ENCODE results near the gene HRK. TPM values are rescaled to one million over a fixed set of nuclear protein-coding genes. Genes with fewer than 3 reads are reported as not detected.

HRK gene
- total RNA-seq, 1 donor from 2014 or later, result not detected

DNA sequence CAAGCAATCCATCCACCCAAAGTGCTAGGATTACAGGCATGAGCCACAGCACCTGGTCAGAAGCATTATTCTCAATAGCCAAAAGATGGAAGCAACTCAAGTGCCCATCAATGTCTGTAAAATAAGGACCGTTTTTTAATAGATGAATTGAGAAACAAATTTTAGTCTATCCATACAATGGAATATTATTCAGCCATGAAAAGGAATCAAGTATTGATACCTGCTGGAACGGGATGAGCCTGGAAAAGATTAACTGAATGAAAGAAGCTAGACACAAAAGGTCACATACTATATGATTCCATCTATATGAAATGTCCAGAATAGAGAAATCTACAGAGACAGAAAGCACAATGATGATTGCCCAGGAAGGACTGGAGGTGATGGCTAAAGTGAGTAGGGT, 20.4 kb upstream of the HRK start:
- intact Hi-C loops (cut with micrococcal nuclease), result no loop called here

DNA sequence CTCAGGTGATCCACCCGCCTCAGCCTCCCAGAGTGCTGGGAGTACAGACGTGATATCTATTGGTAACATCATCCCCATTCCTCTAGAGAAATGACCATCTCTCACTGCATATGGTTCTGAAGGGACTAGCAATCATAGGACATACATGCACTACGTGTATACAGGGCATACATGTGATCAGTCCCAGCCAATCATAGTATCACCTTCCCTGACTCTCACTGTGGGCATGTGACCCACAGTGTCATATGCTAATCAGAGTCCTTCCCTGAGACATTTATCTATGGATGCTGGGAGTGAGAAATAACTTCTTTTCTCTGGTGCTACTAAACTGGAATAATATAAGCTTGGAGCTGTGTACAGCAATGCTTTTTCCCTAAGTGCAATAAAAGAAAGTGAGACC, 17.4 kb upstream of the HRK start:
- intact Hi-C loops (cut with micrococcal nuclease), result no loop called here

DNA sequence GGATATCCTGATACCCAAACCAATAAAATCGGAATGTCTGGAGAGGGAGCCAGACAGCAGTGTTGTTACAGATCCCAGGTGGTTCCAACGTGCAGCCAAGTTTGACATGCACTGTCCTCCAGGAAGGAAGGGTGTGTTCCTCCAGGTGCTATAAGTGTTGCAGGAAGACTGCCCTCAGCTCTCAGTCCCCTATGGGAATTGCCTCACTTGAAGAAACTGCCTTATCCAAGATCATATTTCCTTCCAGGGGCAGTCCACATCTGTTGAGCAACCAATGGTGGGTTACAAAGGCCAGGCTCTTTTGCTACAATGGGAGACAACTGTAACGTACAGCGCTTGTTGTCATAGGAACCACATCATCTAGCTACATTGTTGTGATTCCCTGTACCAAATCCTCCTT, 16.2 kb upstream of the HRK start:
- intact Hi-C loops (cut with micrococcal nuclease), result no loop called here

DNA sequence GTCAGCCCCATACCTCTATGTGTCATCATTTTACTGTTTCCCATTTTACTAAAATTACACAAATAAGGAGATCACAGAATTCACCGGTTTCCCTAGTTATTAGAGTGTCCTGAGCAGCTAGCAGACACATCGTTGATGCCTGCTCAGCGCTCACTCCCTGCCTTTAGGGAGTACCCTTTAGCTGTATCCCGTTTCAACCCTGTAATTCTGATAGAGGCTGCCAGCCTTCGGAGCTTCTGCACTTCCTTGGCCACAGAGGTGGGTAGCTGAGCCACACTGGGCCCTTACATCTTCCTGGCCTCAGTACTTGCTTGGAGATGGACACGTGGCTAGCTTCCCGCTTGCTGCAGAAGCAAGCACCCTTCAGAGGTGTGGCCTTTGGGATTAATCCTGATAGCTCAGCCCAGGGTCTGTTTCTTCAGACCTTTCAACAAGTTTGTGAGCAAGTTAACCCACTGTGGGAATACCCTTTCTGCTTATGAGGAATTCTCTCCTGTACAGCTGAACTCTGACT, 15.2 kb upstream of the HRK start:
- intact Hi-C loops (cut with micrococcal nuclease), result no loop called here

DNA sequence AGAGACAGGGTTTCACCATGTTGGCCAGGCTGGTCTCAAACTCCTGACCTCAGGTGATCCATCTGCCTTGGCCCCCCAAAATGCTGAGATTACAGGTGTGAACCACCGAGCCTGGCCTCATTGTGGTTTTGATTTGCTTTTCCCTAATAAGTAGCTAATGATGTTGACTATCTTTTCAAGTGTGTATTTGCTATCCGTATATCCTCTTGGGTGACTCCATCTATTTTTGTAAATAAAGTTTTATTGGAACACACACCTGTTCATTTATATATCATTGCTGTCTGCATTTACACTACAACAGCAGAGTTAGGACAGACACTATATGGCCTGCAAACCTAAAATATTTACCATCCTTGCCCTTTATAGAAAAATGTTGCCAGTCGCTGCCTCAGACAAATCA, 13.7 kb upstream of the HRK start:
- intact Hi-C loops (cut with micrococcal nuclease), result no loop called here

DNA sequence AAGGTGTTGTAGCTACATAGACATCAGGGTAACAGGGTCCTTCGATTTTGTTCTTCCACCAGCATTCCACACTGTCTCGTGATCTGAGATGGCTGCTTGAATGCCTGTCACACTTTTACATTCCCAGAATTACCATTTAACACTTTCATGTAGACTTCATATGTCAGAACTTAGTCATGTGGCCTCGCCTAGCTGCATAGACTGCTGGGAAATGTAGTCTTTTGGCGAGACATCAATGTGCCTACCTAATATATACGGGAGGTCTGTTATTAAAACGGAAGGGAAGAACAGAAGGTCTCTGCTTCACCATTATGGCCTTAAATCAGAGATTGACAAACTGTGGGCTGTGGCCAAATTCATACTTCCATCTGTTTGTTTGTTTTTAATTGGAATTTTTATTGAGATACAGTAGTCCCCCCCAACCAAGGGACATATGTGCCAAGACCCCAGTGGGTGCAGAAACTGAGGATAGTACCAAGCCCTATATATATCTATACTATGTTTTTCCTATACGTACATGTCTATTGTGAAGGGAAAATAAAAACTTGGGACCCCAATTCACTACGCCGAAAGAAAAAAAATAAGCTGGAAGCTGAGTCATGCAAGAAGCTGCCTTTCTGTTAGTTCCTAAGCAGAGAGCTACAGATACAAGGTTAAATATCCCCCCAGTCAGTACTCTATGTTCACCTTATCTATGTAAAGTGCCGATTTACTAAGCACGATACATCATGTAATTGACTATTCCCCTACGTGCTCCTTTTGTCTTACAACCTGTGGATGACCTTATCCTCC, 11.3 kb upstream of the HRK start:
- intact Hi-C loops (cut with micrococcal nuclease), result no loop called here

DNA sequence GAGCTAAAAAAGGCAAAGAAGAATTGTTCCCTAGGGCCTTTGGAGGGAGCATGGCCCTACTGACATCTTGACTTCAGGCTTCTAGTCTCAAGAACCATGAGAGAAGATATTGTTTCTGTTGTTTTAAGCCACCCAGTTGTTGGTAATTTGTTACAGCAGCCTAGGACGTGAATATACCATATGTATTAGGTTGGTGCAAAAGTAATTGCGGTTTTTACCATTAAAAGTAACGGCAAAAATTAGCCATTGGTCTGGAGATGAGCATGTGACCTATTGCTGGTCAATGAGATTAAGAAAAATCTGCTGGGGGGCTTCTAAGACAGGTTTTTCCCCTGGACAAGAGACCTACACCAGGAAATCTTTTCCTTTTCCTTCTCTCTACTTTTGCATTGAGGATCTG, 9.8 kb upstream of the HRK start:
- intact Hi-C loops (cut with micrococcal nuclease), result no loop called here

DNA sequence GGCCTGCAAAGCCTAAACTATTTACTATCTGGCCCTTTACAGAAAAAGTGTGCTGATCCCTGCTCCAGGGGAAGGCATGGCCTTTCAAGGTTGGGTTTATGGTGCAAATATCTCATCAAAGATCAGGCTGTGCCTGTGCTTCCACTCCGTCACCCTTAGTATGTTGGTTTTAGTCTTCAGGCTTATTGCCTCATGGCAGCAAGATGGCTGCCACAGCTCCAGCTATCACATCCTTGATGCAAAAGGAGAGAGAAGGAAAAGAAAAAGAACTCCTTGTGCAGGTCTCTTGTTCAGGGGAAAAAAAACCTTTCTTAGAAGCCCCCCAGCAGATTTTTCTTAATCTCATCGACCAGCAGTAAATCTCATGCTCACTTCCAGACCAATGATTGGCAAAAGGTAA, 9.1 kb upstream of the HRK start:
- intact Hi-C loops (cut with micrococcal nuclease), result no loop called here

DNA sequence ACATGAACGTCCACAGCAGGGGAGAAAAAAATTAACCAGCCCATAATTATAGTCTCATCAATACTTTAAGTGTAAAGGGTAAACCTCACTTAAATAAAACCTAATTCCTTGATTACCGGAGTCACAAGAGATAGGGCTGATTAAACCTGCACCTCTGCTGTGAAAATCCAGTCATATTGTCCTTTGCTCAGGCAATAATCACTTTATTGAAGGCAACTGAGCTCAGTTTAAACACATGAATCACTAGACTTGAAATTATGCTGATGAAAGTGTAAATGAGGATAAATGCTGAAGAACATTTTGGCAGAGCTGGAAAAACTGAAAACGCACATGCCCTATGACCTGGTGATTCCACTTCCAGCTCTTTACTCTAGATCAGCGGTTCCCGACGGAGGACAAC, 6.7 kb upstream of the HRK start:
- intact Hi-C loops (cut with micrococcal nuclease), result no loop called here

DNA sequence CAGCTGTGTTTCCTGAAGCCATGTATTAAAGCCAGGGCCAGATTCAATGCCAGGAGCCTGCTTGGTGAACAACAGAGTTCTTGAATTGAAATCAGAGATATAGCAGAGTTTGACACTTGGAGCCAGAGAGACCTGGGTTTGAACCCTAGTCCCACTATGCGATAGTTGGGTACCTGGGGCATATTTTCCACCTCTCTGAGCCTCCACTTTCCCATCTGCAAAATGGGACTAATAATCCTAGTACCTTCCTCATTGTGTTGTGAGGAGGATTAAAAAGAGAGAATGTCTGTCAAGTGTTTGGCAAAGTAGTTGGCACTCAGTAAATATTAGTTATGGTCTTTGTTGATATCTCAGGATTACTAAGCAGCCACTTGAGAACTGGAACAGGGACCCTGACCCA, 6.0 kb upstream of the HRK start:
- intact Hi-C loops (cut with micrococcal nuclease), result no loop called here

DNA sequence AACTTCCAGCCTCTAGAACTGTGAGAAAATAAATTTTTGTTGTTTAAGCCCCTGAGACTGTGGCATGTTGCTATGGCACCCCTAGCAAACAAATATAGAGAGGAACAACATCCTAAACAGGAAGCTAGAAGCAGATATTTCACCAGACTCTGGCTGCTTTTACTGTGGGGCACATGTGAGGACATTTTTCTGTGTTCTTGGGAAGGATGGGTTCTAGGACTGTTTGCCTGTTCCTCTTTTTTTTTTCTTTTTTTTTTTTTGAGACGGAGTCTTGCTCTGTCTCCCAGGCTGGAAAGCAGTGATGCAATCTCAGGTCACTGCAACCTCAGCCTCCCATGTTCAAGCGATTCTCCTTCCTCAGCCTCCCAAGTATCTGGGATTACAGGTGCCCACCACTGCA, 4.2 kb upstream of the HRK start:
- intact Hi-C loops (cut with micrococcal nuclease), result no loop called here

DNA sequence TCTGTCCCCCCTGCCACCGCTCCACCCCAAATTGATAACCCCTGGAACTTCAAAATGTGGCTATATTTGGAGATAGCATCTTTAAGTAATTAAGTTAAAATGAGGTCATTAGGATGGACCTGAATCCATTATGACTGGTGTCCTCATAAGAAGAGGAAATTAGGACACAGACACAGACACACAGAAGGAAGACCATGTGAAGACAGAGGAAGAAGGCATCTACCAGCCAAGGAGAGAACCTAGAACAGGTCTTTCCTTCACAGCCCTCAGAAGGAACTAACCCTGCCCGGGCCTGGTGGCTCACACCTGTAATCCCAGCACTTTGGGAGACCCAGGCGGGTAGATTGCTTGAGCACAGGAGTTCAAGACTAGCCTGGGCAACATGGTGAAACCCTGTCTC, 3.6 kb upstream of the HRK start:
- intact Hi-C loops (cut with micrococcal nuclease), result no loop called here

DNA sequence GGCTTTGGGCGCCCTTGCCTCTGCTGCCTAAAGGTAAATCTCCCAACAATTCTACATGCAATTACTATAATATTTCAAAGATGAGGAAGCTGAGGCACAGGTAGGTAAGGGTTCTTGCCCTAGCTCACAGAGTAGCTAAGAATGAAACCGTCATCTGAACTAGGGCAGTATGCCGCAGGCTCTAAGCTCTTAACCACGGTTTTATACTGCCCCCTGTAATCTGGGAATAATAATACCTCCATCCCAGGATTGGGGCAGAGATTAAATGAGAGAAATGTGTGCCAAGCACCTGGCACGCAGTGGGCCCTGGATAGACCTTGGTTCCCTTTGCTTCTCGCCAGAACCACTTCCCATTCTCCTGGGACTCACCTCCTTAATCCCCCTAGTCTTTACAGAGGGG, 1.5 kb upstream of the HRK start:
- intact Hi-C loops (cut with micrococcal nuclease), result no loop called here

DNA sequence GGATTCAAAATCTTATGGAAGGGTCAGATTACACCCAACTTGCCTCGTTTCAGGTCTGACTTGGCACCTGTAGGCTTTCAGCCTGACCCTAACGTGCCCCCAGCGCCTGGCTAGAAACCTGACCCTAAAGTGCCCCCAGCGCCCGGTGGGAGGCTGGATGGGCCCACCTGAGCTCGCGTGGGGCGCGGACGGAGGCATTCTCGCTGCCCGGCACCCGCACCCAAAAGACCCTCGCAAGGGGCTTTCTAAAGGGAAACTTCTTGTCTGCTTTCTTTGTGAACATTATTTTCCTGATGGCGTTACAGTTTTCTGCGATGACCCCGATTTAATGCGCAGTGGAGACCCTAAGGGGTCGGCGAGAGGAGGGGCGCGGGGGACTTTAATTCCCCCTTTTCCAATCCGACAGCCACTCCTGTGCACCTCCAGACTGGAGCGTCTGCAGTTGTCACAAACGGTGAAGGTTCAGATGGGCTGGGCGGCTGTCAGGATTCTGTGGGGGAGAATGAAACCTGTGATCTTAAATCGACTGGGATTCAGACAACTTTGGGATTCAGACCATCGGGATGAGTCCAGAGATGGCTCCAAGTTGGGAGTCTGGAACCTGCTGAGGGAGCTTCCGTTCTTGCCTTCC, 751 bp upstream of the HRK start:
- intact Hi-C loops (cut with micrococcal nuclease), result no loop called here

DNA sequence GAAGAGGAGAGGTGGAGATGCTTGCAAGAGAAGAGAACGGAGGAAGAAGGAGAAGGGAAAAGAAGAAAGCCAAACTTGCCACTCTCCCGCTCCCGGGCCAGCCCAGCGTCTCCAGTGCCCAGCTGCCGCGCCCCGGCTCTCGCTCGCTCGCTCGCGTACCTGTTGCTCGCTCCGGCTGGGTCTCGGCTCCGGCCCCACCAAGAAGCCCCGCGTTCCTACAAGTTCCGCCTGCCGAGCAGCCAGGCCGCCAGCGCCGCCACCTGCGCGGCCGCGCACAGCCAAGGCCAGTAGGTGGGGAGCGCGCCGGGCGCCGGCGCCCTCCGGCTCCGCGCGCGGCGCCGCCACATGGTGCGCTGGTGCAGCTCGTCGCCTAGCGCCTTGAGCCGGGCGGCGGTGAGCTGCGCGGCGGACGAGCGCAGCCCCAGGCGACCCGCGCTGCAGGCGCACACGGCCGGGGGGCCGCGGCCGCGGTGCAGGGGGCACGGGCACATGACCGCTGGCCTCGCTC, 370 bp downstream of the HRK start:
- intact Hi-C loops (cut with micrococcal nuclease), result no loop called here

DNA sequence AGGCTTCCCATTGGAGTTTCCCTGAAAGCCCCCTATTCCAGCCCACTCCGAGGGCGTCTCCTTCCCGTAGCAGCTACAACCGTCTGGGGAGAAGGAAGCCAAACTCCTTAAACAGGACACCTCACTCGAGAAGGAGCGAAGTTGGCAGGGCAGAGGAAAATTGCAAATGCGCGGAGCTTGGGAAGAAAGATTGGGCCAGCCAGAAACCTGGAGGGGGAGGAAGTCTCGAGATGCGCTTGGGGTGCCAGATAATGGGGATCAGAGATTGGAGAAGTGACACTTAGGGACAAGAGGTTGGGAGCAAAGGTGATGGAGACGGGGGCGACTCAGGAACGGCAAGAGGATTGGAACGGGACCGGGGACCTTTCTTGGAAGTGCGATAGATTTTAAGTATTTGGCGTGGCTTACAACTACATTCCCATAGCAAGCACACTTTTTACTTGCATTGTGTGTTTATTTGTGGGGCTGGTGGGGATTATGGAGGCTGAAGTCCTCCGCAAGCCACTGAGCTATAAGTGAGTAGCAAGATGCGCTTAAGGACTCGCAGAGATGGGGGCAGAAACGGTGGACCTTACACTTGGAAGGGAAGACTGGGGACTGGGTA, 926 bp downstream of the HRK start:
- intact Hi-C loops (cut with micrococcal nuclease), result no loop called here

DNA sequence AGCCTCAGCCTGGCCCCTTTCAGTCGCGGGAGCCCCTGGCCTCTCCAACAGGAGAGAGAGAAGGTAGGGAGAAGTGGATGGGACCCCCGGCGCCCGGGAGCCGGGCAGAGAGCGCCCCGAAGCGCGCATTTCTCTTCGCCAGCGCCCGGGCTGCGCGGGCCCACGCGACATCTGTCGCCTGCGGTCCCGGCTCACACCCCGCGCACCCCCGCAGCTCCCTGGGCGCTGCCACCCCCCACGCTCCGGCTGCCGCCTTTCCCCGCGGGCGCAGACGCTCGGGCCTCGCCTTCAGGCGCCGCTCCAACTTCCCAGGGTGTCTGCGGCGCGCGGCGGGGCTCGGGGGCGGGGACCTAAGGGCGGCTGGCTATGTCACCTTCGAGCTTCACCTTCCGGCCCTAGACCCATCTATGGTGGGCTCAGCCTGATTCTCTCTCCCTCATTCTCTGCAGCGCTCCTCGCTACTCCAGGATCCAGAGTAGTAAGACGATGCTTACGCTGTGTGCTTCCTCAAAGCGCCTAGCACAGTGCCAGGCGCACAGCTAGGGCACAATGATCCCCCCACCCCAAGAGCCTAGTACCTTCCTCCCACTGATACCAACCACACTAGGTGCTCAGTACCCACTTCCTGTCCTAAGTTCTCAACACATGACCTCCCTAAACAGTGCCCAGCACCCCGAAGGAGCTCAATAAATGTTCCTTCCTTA, 1.6 kb downstream of the HRK start:
- intact Hi-C loops (cut with micrococcal nuclease), result no loop called here

DNA sequence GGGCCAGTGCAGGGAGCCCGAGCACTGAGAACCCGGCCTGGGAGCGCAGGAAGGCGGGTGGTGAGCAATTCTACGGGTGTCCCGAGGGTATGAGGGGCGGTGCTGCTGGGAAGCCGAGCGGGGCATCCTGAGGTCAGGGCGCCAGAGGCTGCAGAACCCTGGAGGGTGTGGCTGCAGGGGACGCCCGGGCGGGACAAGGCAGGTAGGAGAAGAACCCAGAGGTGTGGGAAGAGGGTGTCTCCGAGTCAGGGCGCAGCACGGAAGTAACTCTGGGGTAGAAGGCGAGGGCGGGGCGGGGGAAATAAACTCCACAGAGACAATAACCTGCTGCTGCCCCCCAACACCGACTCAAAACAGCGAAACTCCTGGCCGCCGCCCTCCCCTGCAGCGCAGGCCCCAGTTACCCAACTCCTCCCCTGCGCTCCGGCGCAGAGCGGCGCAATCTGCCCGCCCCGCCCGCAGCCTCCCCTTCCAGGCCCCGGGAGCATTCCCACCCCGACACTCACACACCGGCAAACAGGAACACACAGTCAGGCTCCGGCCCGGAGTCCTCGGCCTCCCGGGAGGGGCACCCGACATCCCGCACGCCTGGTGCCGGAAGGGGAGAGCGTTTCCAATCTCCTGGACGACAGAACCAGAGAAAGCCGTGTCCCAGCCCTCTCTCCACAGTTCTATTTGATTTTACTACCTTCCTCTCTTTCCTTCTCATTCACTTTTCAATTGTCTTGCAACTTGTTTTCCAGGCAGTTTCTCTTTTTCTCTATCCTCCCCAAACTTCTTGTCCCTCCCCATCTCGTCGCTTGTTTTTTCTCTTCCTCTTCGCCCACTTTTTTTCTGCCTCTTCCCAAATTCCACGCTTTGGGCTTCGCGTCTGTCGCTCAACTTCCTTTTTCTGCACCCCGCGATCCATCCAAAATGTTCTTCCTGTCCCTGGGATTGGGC, 2.4 kb downstream of the HRK start:
- intact Hi-C loops (cut with micrococcal nuclease), result no loop called here

DNA sequence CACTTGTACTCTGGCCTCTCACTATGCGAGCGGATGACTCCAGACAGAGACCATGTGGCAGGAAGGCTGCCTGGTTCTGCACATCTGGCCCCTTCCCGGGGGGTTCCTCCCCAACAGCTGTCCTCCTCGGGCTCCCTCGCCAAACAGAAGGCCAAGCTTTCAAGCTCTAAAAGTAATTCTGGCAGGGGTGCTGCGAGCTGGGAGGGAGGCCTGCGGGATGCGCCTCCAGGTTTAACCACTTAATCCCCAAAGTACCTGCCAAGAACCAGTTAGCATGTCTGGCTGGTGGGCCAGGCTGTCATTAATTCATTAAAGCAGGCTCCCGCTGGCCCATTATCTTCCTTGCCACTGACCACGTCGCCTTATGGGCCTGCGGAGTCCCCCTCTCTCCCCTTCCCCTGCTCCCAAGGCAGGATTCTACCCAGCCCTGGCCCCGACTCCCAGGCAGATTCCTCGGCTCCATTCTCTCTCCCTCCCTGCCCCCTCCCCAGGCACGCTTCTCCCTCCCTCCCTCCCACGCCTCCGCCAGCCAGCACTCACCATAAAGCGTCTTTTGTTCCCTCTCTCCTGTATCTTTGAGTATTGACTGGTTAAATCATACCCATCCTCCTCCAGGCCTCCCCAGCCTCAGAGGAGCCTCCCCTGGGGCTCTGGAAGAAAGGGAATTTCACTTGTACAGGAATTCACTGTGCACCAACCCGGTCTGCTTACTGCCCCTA, 4.9 kb downstream of the HRK start:
- intact Hi-C loops (cut with micrococcal nuclease), result no loop called here

Measured in T-helper 2 cell treated with Interferon-gamma antibody and Interleukin-4, amounts not matched to agents 100 ng/mL and 5 ng/mL, for 36 hours (primary cell).